ENCODE data around the gene CTNNBIP1.

DNA sequence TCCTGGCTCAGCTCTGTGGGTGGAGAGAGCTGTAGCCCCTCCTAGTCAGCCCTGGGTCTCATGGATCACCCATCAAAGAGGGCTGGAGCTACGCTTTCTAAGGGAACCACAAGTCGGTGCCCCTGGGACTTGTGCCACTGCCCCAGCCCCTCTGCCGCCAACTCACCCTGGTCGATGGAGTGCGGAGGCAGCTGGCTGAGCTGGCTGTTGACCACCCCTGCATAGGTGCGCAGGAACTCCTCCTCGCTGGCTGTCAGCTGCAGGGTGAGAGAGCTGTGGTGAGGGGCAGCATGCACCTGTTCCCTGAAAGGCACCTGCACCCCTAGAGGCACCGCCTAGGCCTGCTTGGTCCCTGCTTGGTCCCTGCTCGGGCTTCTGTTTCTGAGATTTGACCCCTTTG lies 39.0 kb downstream of the CTNNBIP1 start:
- no peak for TF ChIP-seq CTCF (IDR thresholded peaks at IDR 0.05; ENCODE audit: low read depth, low read length)
- no peak for TF ChIP-seq POLR2A (IDR thresholded peaks at IDR 0.05; ENCODE audit: extremely low read depth, insufficient read length)
- no peak for TF ChIP-seq MAX (IDR thresholded peaks at IDR 0.05; ENCODE audit: low read depth, low read length)

Measured in NB4 (cell line).